NT2/D1 (cell line): Measurements from ENCODE around the gene TNFRSF21.

Source experiments
- SUZ12 ChIP-seq: IDR thresholded peaks from 2 replicates; pipeline ENCODE4 v1.6.1; 2011; ENCODE audit not compliant: insufficient read length, insufficient read depth; ENCODE audit errors: extremely low read depth
- ZNF274 ChIP-seq: IDR thresholded peaks from 2 replicates; pipeline ENCODE4 v1.6.1; 2011; ENCODE audit warnings: mild to moderate bottlenecking, low read depth, low read length

DNA sequence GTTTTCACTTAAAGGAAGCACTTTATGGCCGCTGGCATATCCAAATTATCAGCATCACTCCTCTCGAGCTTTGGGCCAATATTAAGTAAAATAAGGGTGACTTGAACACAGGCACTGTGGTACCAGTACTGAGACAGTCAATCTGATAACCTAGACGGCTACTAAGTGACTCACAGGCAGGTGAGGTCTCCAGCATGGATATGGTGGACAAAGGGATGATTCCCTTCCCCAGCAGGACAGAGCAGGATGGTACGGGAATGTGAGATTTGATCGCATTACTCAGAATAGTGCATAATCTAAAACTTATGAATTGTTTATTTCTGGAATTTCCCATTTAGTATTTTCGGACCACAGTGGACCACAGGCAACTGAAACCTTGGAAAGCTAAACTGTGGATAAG is 55.7 kb downstream of the TNFRSF21 start:
- no peak for TF ChIP-seq ZNF274
- no peak for TF ChIP-seq SUZ12
